Measurements from ENCODE around the gene GCHFR.

GRCh38 chr15:40723919-40724318, 39.9 kb upstream of the GCHFR start:
- no peak for TF ChIP-seq CTCF (IDR thresholded peaks at IDR 0.05)
- TF ChIP-seq POLR2A (IDR thresholded peaks at IDR 0.05), result no peak
